Type B pancreatic cell (in vitro differentiated cells): ENCODE results near the gene GPX5. TPM values are rescaled to one million over a fixed set of nuclear protein-coding genes. Genes with fewer than 3 reads are reported as not detected.
A peak's percentile ranks its signal among the peaks of the same experiment; 100 is the strongest.
"Not testable (repeated sequence)": the region's sequence is repeated elsewhere in the genome, so short reads cannot be mapped to it uniquely, and the experiment has no call there.

Experiments used
- DNase-seq: peaks from one replicate; pipeline ENCODE4 v3.0.0; 2021; ENCODE audit warnings: mixed read lengths; ENCODE audit not compliant: unreplicated experiment; ENCODE audit errors: extremely low spot score
- H3K27ac Mint-ChIP-seq: 2 replicates; pipeline ENCODE4 v1.8.0; 2021; ENCODE audit warnings: mild to moderate bottlenecking, mixed read lengths
- H3K27me3 Mint-ChIP-seq: 2 replicates; pipeline ENCODE4 v1.8.0; 2021; ENCODE audit warnings: mixed read lengths
- H3K36me3 Mint-ChIP-seq: 2 replicates; pipeline ENCODE4 v1.8.0; 2021; ENCODE audit warnings: mixed read lengths
- H3K4me1 Mint-ChIP-seq: one replicate; pipeline ENCODE4 v1.8.0; 2021; ENCODE audit warnings: mixed read lengths; ENCODE audit not compliant: unreplicated experiment
- H3K4me3 Mint-ChIP-seq: 2 replicates; pipeline ENCODE4 v1.8.0; 2021; ENCODE audit warnings: mild to moderate bottlenecking, mixed read lengths
- H3K9me3 Mint-ChIP-seq: 2 replicates; pipeline ENCODE4 v1.8.0; 2021; ENCODE audit warnings: mixed read lengths
- CTCF ChIP-seq: fragments of 200-600 bp; sonication (generic); conservative IDR thresholded peaks from 2 replicates; pipeline ENCODE4 v1.5.0; 2021; ENCODE audit warnings: antibody characterized with exemption, mild to moderate bottlenecking
- total RNA-seq: library from RNA; stranded (reverse); gene quantifications from 2 replicates; pipeline ENCODE4 v1.2.1, GENCODE V29; 2021; ENCODE audit warnings: low replicate concordance

The GPX5 gene
- total RNA-seq, 1 donor from 2014 or later = not detected

- DNase-seq = no peak
- TF ChIP-seq CTCF = peak; percentile 61
- Mint-ChIP-seq H3K4me3 (no peak overlapping the region), H3K36me3 (no peaks in the 10 kb centered on the region), H3K27ac (no peak overlapping the region), H3K4me1 (peaks cover 5% of the 10 kb centered on the region), H3K9me3 (no peaks in the 10 kb centered on the region), H3K27me3 (no peaks in the 10 kb centered on the region)
Observed at GRCh38 chr6:28496099-28496779, 29.4 kb upstream of the GPX5 start.

- Mint-ChIP-seq H3K4me3 (no peak overlapping the region), H3K36me3 (no peaks in the 10 kb centered on the region), H3K9me3 (no peaks in the 10 kb centered on the region), H3K27me3 (no peaks in the 10 kb centered on the region), H3K27ac (no peak overlapping the region), H3K4me1 (peaks cover 5% of the 10 kb centered on the region)
- no peak for TF ChIP-seq CTCF
- no peak for DNase-seq
Observed at GRCh38 chr6:28497306-28497705, 28.4 kb upstream of the GPX5 start.

DNA sequence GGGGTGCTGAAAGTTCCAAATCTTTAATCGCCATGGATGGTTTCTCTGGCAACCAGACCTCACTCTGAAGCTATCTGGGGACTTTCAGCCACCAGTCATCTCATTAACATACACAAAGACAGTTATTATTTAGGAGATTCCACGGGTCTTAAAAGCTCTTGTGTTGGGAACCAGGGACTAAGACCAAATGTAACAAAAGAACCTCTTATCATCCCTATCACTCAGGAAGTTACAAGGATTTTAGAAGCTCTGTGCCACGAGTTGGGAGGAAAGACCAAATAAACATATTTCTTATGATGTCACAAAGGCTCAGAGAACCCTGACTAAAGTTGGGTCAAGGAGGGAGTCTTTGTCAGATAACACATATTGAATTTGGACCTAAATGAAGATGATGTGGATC, 27.8 kb upstream of the GPX5 start:
- no peaks in the 10 kb centered on the region for H3K9me3 Mint-ChIP-seq
- H3K4me3 Mint-ChIP-seq = no peak overlapping the region
- TF ChIP-seq CTCF = no peak
- H3K27ac Mint-ChIP-seq = no peak overlapping the region
- H3K4me1 Mint-ChIP-seq = no peaks in the 10 kb centered on the region
- no peaks in the 10 kb centered on the region for H3K36me3 Mint-ChIP-seq
- no peak for DNase-seq
- no peaks in the 10 kb centered on the region for H3K27me3 Mint-ChIP-seq

DNA sequence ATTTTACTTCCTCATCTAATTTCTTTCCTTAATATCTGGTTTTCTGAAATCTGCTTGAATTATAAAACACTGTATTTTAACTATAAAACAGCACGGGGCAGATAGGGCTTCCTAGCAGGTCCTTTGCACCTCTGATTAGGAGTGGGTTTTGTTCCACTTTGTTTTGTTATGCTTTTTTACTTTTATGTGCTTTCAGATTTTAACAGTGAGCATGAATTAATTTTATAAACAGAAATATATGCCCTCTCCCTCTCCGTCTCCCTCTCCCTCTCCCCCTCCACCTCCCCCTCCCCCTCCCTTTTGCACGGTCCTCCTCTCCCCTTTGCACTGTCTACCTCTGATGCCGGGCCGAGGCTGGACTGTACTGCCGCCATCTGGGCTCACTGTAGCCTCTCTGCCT, 24.4 kb upstream of the GPX5 start:
- no peak for DNase-seq
- H3K9me3 Mint-ChIP-seq = no peaks in the 10 kb centered on the region
- H3K27ac Mint-ChIP-seq = no peak overlapping the region
- no peaks in the 10 kb centered on the region for H3K4me1 Mint-ChIP-seq
- no peaks in the 10 kb centered on the region for H3K36me3 Mint-ChIP-seq
- no peaks in the 10 kb centered on the region for H3K27me3 Mint-ChIP-seq
- no peak overlapping the region for H3K4me3 Mint-ChIP-seq
- TF ChIP-seq CTCF = no peak

GRCh38 chr6:28502136-28502535, 23.5 kb upstream of the GPX5 start:
- H3K4me1 Mint-ChIP-seq, H3K27ac Mint-ChIP-seq, H3K9me3 Mint-ChIP-seq, H3K36me3 Mint-ChIP-seq, H3K27me3 Mint-ChIP-seq, DNase-seq, H3K4me3 Mint-ChIP-seq: not testable (repeated sequence)

- H3K27ac Mint-ChIP-seq, H3K4me1 Mint-ChIP-seq, H3K9me3 Mint-ChIP-seq, H3K27me3 Mint-ChIP-seq, DNase-seq, H3K36me3 Mint-ChIP-seq, H3K4me3 Mint-ChIP-seq: not testable (repeated sequence)
Observed at GRCh38 chr6:28502709-28503305, 22.9 kb upstream of the GPX5 start.
